HG03103 (cell line): Measurements from ENCODE around the gene DCDC2C.

Experiments used
- ATAC-seq: cut with Tn5 transposase; IDR thresholded peaks from one replicate; pipeline ENCODE4 v1.9.1; 2021; ENCODE audit warnings: low read depth; ENCODE audit not compliant: unreplicated experiment

DCDC2C gene

DNA sequence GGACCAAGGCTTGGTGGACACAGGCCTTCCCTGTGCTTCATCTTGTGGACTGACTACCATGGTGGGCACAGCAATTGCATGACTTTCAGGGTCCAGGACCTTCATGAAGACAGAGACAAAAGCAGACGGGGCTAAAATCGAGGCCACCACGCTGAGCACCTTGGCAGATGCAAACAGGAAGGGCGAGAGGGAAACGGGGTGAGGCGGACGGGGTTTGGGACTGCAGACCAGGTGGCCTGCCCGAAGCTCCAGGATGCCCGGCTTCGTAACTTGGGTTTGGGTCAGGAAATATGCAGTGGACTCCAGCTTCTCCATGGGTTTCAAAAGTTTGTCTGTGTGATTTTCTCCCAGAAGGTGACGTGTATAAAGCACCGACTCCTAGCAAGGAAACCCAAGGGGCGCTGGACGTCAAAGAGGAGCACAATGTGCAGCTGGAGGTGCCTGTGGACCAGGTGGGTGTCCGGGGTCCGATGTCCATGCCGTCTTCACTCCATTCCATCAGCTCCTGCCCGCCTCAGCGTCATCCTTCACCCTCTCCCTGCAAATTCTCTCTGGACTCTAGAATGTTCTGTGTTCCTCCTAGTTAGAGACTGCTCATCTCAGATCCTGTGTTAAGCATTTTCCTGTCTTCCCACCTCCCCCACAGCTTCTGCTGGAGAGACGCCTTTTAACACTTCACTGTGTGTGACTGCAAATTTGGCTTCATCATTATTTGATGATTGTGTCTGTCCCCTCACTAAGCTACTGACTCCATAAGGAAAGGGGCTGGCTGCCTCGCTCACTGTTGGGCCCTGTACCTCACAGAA is 65.8 kb downstream of the DCDC2C start:
- ATAC-seq = no peak

DNA sequence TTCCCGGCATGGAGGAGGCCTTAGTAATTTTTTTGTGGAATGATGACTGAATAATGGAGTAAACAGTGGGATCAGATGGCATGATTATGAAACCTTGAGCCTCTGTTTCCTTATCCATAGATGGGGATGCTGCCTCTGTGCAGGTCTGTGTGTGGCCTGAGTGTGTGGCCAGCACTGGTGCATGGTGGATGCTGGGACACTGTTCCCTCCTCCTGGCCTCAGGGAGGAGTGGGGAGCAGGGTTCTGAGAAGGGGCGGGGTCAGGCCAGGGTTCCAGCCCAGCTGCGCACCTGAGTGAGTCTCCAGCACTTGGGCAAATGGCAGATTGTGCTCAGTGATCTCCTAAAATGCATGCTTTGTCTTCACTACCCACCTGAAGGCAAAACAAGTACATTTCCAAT is 66.4 kb downstream of the DCDC2C start:
- ATAC-seq = no peak

DNA sequence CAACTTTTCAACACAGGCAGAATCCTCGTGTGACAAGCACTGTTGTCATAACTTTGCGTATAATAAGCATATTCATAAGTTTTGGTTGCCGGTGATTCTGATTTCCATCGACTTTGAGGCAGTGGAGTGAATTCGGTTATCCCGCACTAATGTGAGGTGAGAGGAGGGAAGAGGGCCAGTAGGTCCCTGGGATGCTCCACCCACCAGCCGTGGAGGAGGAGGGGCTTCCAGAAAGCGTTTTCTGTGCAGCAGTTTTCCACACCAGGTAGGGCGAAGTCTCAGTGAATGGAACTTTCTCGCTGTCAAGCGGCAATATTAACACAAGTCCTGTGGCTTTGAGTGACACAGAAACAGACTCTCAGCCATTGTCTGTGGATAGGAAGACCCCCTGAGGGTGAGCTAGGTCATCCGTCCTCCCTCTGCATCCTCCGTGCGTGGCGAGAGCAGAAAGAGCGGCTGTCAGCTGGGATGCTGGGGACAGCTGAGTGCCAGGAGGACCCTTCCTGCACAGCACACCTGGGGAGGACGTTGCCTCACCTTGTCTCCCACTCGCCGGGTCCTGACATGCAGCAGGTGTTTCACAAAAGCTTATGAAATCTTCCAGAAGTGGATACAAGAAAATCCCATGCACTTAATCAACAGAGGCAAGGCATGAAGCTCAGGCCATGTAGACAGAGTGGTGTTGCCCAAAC is 67.5 kb downstream of the DCDC2C start:
- ATAC-seq = no peak

DNA sequence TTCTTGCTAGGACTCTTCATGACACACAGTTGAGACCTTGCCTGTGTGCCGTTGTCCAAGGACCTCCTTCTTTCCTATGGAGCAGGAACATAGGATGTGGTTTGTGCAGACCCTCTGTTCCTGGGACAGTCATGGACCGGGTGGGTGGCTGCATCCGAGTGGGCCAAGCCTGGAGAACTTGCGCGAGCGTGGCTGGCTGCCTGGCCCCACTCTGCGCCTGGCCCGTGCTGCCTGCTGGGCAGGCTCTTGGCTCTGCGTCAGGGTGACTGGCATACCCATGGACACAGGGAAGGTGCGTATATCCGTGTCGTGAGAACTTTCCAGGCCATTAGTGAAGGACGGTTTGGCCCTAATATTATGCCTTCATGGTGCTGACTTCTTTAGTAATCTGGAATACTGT is 68.2 kb downstream of the DCDC2C start:
- no peak for ATAC-seq

DNA sequence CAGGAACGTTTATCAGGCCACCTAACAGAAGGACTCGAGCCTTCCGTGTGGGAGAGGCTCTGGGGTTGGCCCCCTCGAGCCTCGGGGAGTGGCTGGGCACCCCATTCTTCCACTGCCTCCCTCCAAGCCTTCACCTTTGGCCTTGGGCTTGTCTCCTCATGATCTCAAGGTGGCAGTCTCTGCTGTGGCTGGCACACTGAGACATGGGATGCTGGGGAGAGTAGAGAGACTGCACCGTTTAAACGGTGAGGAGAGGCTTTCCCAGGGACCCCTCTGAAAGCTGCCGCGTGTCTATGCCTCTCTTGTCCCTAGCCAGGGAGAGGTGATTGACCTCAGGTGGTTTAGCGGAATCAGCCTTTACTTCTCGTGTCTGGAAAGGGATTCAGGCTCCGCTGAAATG is 71.0 kb downstream of the DCDC2C start:
- no peak for ATAC-seq

DNA sequence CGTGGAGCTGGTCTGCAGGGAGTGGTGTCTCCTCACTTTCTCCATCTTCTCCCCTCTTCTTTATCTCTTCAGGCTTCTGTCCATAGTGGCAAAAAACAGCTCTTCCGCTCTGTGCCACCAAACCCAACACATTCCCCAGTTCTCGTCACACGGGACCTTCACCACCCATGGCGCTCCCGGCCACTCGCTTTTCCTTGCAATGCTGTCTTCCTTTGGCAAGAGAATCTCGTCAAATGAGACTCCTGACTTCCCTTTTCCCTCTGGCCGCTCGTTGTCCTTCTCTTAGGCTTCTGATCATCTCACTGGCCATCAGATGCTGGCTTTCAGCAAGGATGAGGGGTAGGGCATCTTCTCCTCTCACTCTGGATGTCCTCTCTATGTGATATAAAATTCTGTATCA is 72.9 kb downstream of the DCDC2C start:
- no peak for ATAC-seq

DNA sequence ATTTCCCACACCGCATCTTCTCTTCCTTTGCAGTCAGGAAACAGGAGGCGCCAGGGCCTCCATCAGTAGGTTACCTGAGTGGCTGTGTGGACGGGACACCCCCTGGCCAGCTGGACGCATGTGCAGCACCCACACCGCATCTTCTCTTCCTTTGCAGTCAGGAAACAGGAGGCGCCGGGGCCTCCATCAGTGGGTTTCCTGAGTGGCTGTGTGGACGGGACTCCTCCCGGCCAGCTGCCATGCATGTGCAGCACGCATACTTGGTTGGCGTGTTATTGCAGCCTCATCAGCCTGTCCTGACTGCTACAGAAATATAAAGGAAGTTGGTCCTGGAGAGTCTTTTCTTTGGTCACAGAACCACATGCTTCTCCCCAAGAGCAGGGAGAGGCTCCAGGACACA is 74.6 kb downstream of the DCDC2C start:
- ATAC-seq = no peak

DNA sequence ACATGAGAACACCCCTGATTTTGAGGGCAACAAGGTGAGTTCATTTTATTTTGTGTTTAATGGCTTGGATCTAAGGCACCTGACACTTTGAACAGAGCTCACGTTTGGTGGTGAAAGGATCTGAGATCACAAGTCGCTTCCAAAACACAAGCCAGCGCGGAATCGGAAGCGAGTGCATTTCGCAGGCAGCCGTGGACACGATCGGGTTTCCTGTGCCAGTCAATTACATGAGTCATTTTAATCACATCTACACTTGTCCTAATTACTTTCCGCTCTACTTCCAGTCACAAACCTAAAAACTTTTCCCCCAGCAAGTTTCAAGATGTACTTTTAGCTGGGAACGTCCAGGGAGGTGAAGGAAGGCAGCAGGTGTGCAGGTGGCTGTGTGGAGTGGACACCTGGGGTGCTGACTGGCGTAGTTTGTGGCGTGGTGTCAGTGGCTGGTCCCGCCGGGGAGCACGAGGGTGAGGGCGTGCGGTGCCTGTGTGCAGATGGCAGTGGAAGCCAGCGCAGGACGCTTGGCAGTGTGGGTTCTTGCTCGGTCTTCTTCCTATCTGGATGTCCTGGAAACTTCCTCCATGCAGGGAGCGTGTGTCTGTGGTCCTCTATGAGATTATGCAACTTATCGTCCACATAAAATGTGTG is 75.6 kb downstream of the DCDC2C start:
- no peak for ATAC-seq

DNA sequence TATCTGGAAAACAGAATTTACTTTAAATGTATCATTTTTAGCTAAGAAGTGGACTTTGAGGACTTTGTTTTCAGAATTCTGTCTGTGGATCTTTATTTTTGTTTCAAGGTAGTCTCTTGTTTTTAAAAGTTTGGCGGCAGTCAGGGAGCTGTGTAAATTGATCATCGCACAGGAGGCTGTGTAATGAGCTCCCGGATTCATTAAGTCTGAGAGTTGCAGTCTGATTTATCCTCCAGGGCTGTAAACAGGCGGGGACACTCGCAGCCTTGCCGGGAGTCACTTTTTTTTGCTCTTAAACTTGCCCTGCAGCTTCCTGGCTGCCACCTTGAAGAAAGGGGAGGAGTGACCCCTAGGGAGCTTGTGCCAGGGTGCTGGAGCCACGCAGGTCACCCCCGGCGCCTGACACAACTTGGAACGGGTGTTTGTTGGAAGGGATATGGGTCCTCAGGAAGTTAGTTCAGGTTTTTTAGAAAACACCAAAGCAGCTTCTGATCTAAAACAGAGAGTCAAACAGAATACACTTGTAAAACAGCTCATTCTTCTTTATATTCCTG is 76.2 kb downstream of the DCDC2C start:
- ATAC-seq = no peak

DNA sequence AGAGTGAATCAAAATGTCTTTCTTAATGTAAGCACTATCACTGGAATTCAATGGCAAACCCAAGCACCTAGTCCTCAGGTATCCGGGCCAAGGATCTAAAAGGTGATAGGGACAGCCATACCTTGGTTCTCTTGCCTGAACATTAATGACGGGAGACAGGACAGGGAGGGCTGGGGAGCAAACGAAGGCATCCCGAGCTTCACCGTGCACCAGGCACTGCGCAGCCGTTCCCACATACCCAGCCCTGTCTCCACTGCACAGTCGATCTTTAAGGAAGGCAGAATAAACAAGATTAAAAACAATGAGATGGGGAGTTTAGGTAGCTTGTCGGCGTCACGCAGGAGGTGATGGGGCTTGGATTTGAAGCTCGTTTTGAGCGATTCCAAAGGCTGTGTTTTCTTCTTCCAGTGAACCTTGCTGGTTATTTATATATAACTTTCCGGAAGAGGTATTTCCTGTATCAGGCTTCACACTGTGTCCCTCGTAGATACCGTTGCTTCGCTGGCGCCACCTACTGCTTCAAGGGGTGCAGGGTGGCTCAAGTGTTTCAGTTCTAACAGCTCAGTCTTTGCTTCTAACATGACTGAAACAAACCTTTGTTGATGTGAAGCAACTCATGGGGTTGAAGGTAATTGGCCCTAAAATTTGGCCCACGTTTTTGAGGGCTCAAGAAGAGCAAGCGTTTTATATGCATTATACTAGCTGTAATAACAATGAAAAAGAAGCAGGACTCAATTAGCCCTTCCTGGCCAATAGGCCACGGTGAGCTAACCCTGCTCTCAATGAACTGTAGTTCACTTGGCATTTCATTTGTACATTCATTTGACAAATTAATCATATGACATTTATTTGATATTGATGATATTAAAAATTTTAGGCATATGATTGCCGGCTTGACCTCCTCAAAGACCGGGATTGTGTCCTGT is 77.4 kb downstream of the DCDC2C start:
- peak; percentile 99 for ATAC-seq

DNA sequence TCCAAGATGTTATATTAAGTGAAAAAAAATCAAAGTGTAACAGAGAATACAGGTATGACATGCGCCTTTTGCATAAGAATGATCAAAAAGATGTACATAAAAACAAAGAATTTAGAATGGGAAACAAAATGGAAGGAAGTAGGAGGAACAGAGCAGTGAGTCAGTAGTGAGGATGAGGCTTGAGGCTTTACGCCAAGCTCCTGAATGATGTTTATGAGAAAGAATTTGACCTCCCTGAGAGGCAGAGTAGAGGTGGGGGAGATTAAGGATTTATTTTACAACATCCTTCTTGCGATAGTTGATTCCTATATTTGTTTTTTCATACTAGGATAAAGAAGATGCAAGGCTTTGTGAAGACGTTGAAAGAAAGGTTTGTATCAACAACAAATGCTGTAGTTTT is 81.4 kb downstream of the DCDC2C start:
- no peak for ATAC-seq

DNA sequence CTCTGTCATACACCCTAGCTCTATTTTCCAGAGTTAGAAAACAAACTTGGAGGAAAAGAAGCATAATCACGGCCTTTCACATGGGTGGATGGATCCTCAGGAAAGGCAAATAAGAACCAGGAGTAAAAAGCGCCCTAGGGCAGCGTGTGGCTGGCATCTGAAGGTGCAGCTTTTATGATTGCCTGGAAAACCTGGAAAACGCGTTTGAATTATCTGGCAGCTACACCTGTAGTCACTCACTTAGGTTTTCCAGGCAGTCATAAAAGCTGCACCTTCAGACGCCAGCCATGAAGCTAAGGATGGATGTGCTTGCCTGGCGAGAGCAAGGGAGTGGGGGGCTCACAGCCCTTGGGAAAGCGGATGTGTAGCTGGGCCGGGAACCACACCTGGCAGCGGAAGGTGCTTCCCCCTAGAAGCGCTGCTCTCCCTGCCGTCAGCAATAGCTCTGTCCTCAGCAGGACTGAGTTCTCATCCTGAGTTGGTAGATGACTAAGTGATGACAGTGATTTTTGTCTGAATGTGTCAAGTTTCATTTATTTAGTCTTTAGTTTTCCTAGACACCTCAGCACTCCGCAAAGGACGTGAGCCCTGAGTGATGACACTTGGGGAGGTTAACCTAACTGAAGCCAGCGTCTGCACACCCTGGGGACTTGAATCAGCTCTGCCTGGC is 82.0 kb downstream of the DCDC2C start:
- no peak for ATAC-seq

DNA sequence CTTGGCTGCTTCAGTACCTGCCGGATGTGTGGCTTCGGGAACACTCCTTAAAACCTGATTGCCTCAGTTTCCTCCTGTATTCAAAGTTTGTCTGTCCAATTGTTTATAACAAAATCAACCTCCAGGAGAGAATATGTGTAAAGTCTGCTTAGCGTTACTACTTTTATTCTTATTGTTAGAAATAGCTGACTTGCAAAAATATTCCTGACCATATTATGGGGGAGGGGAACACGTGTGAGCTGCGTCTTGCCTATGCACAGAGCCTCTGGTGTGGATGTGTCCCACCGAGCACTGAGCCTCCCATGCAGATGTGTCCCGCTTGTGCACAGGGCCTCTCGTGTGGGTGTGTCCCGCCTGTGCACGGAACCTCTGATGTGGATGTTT is 82.5 kb downstream of the DCDC2C start:
- ATAC-seq = no peak

DNA sequence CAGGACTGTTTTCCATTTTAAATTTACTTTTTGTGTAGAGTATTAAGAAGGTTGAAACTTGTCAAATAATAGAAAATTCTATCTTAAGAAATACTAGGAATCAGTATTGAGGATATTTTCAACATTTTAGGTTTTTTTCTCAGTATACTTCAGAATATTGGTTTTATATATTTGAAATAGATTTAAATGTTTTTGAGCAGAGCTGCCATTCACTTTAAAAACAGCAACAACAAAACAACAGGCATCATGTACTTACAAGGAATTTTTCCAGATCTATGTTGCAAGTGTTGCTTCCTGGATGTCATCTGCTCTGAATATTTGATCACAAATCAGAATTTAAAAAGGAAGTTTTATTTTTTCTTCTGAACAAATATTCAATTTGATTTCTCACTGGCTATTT is 84.4 kb downstream of the DCDC2C start:
- no peak for ATAC-seq

DNA sequence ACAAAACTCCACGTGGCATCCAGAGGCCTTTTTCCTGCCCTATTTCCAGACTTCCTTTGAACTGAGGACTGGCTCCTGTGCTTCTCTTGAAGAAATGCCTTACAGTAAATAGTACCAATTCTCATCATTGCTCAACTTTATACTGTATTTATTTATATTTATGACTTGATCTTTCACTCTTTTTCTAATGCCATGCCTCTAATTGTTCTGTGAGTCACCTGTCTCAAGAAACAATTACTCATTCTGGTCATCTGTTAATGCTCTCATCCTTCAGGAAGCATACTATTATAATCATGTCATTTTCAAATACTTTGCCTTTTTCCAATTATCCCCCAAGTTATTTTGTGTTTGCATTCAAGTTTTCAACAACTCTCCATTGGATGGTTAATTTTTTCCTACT is 85.9 kb downstream of the DCDC2C start:
- ATAC-seq = no peak

DNA sequence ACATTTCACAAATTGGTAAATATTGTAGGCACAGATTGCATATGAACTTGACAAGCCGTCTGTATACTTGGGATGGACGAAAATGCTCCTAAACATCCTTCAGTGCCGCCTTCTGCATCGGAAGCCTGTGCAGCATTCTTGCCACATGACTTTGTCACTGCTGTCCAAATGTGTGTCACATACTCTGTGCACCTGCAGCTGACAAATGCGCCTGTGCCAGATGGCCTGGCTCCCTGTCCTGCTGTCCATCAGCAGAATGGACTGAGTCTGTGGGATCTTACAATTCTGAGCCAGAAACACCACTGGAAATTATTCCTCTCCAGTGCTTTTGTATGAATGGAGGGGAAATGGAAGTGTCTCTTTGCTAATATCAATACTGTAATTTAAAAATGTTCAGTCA is 89.9 kb downstream of the DCDC2C start:
- ATAC-seq = no peak

DNA sequence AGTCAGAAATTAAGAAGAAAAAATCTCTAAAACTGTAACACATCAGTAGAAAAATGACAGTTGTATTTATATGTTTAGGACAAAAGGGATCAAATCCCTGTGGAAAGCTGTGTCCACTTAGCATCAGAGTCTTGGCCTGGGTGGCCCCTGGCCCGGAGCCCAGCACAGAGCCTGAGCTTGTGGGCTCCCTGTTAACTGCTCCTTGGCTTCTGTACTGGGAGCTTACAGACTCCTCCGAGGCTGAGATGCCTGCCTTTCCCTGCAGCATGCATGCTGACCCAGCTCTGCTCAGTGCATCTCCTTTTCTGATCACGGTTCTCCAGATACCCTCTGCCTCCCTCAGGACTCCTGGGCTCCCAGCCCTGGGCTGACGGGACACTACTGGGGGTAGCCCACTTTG is 98.1 kb downstream of the DCDC2C start:
- no peak for ATAC-seq

DNA sequence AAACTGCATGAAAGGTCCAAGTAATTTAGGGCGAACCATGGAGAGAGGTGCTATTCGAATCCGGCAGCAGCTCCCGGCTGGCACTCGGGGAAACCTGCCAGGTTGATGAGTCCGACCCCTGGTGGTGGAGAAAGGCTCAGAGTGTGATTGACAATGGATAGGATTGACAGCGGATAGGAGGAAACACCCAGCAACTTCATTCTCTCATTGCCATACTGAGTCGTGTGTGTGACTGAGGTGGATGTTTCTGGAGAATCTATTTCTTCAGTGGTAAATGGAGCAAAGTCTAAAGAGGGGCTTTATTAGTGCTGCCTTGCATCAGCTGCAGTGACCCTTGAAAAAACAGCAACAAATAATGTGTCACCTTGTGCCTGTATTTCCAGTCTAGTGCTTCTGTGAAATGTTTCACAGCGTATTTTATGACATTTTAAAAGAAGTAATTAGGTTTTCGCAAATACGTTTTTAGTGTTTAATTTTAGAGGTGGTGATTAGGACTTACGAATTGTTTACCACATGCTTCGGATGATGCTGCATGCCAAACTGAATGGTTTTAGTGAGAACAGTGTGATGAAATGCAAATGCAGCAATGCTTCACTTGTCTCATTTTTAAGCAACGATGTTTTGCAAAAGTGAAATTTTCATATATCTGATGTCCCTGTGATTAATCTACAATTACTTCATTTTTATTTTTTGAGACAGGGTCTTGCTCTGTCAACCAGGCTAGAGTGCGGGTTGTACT is 102.0 kb downstream of the DCDC2C start:
- ATAC-seq = no peak

DNA sequence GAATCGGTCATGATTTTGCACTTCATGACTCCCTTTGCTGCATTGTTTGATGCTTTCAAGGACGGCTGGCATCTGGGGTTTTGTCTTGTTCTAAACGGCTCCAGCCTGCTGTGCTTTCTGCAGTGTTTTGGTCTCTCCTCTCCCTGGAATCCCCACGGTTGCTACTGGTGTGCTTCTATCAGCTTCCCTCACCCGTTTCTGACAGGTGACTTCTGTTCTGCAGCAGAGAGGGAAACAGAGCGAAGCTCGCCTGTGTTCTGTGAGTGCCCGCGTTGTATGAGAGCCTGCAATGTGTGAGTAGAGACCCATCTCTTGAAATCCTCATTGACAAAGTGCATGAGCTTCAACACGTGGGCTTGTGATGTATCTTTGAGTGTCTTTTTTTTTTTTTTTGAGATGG is 102.8 kb downstream of the DCDC2C start:
- ATAC-seq = no peak
